HL-60 (cell line): ENCODE results near the gene SBNO2.

Experiments used
- CTCF ChIP-seq: IDR thresholded peaks from one replicate; pipeline ENCODE4 v1.5.1; 2011; ENCODE audit warnings: low read length, control low read depth, inconsistent platforms; ENCODE audit not compliant: insufficient read depth
- POLR2AphosphoS5 ChIP-seq: IDR thresholded peaks from 2 replicates; pipeline ENCODE4 v1.6.1; 2012; ENCODE audit warnings: low read depth
- REST ChIP-seq: IDR thresholded peaks from 2 replicates; pipeline ENCODE4 v1.6.1; 2012; ENCODE audit warnings: low read depth; ENCODE audit not compliant: insufficient replicate concordance

- TF ChIP-seq CTCF (no peak), POLR2AphosphoS5 (no peak), REST (no peak)
Measured at GRCh38 chr19:1081301-1082164, 92.5 kb downstream of the SBNO2 start.
